ENCODE results near the gene MAPK4. TPM values are rescaled to one million over a fixed set of nuclear protein-coding genes. Genes with fewer than 3 reads are reported as not detected.
"Not testable (repeated sequence)": the region's sequence is repeated elsewhere in the genome, so short reads cannot be mapped to it uniquely, and the experiment has no call there.

MAPK4 gene
- total RNA-seq, 1 donor from 2014 or later, result 0.21 TPM

GRCh38 chr18:50558948-50559751 is 737 bp upstream of the MAPK4 start:
- no peaks in the 10 kb centered on the region for H3K4me1 Mint-ChIP-seq (ENCODE audit: unreplicated experiment)
- peak overlapping the region; percentile 35 for H3K4me3 Mint-ChIP-seq (ENCODE audit: unreplicated experiment)
- H3K9me3 Mint-ChIP-seq (ENCODE audit: unreplicated experiment), result no peaks in the 10 kb centered on the region
- TF ChIP-seq, protein P1, sequence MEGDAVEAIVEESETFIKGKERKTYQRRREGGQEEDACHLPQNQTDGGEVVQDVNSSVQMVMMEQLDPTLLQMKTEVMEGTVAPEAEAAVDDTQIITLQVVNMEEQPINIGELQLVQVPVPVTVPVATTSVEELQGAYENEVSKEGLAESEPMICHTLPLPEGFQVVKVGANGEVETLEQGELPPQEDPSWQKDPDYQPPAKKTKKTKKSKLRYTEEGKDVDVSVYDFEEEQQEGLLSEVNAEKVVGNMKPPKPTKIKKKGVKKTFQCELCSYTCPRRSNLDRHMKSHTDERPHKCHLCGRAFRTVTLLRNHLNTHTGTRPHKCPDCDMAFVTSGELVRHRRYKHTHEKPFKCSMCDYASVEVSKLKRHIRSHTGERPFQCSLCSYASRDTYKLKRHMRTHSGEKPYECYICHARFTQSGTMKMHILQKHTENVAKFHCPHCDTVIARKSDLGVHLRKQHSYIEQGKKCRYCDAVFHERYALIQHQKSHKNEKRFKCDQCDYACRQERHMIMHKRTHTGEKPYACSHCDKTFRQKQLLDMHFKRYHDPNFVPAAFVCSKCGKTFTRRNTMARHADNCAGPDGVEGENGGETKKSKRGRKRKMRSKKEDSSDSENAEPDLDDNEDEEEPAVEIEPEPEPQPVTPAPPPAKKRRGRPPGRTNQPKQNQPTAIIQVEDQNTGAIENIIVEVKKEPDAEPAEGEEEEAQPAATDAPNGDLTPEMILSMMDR (IDR thresholded peaks at IDR 0.05; ENCODE audit: unreplicated experiment), result no peak
- no peak overlapping the region for H3K27ac Mint-ChIP-seq (ENCODE audit: unreplicated experiment)
- peaks cover 4% of the 10 kb centered on the region for H3K36me3 Mint-ChIP-seq (ENCODE audit: low read depth, unreplicated experiment)
- peak; percentile 11 for DNase-seq (ENCODE audit: low spot score)
- peaks cover 14% of the 10 kb centered on the region for H3K27me3 Mint-ChIP-seq (ENCODE audit: unreplicated experiment)

- peak; percentile 11 for DNase-seq (ENCODE audit: low spot score)
- Mint-ChIP-seq H3K36me3 (ENCODE audit: low read depth, unreplicated experiment) (peaks cover 2% of the 10 kb centered on the region), H3K27me3 (ENCODE audit: unreplicated experiment) (peaks cover 14% of the 10 kb centered on the region), H3K27ac (ENCODE audit: unreplicated experiment) (no peak overlapping the region), H3K4me1 (ENCODE audit: unreplicated experiment) (no peaks in the 10 kb centered on the region), H3K4me3 (ENCODE audit: unreplicated experiment) (peak overlapping the region; percentile 67), H3K9me3 (ENCODE audit: unreplicated experiment) (no peaks in the 10 kb centered on the region)
- TF ChIP-seq, protein P1 (IDR thresholded peaks at IDR 0.05; ENCODE audit: unreplicated experiment), result no peak
Measured at GRCh38 chr18:50560681-50561629, 1.1 kb downstream of the MAPK4 start.

DNA sequence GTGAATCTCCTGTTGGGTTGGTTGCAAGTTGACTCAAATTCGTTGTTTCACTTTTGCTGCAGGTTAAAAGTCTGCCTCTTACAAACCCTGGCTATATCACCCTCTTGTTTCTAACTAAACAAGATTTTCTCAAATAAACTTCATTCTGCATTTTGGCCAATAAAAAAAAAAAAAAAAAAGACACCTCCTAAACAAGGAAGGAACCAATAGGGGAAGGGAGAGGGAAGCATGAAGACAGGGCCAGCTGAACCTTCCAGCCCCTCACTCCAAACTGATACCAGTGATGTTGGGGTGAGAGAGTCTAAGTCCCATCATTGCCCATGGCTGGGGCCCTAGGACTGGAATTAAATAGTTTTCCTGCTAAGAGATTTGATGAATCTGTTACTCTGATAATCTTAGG is 2.4 kb downstream of the MAPK4 start:
- H3K36me3 Mint-ChIP-seq (ENCODE audit: low read depth, unreplicated experiment); H3K9me3 Mint-ChIP-seq (ENCODE audit: unreplicated experiment); DNase-seq (ENCODE audit: low spot score); H3K4me1 Mint-ChIP-seq (ENCODE audit: unreplicated experiment); H3K27ac Mint-ChIP-seq (ENCODE audit: unreplicated experiment); H3K4me3 Mint-ChIP-seq (ENCODE audit: unreplicated experiment): not testable (repeated sequence)
- H3K27me3 Mint-ChIP-seq (ENCODE audit: unreplicated experiment), result peaks cover 11% of the 10 kb centered on the region

- Mint-ChIP-seq H3K36me3 (ENCODE audit: low read depth, unreplicated experiment) (no peaks in the 10 kb centered on the region), H3K27me3 (ENCODE audit: unreplicated experiment) (peaks cover 11% of the 10 kb centered on the region), H3K4me1 (ENCODE audit: unreplicated experiment) (no peaks in the 10 kb centered on the region), H3K4me3 (ENCODE audit: unreplicated experiment) (no peak overlapping the region), H3K9me3 (ENCODE audit: unreplicated experiment) (no peaks in the 10 kb centered on the region), H3K27ac (ENCODE audit: unreplicated experiment) (no peak overlapping the region)
- DNase-seq (ENCODE audit: low spot score), result no peak
- TF ChIP-seq, protein P1 (IDR thresholded peaks at IDR 0.05; ENCODE audit: unreplicated experiment), result no peak
Measured at GRCh38 chr18:50562686-50563085, 2.8 kb downstream of the MAPK4 start.

DNA sequence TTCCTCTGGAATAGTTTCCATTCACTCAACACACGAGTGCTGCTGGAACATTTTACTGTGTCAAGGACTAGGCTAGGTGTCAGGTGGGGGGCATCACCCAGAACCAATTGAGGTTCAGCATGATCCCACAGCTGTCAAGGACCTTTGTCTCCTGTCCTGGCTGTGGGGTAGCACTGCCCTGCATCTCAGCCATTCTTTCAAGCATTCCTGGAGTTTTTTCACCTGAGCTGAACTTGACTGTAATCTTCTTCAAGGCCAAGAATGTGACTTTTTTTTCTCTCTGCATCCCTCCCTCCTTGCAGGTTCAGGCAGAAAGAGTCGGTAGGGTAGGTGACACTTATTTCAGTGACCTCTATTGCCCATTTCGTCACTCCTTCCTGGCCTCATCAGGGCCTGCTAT is 3.5 kb downstream of the MAPK4 start:
- no peak for DNase-seq (ENCODE audit: low spot score)
- no peaks in the 10 kb centered on the region for H3K36me3 Mint-ChIP-seq (ENCODE audit: low read depth, unreplicated experiment)
- no peaks in the 10 kb centered on the region for H3K4me1 Mint-ChIP-seq (ENCODE audit: unreplicated experiment)
- no peak overlapping the region for H3K4me3 Mint-ChIP-seq (ENCODE audit: unreplicated experiment)
- H3K9me3 Mint-ChIP-seq (ENCODE audit: unreplicated experiment), result peaks cover under 1% of the 10 kb centered on the region
- TF ChIP-seq, protein P1 (IDR thresholded peaks at IDR 0.05; ENCODE audit: unreplicated experiment), result no peak
- H3K27ac Mint-ChIP-seq (ENCODE audit: unreplicated experiment), result no peak overlapping the region
- peaks cover 10% of the 10 kb centered on the region for H3K27me3 Mint-ChIP-seq (ENCODE audit: unreplicated experiment)

Measured in endothelial cell (in vitro differentiated cells).